ENCODE measurements around the gene TRAM2. TPM values are rescaled to one million over a fixed set of nuclear protein-coding genes. Genes with fewer than 3 reads are reported as not detected.
"Not testable (repeated sequence)": the region's sequence is repeated elsewhere in the genome, so short reads cannot be mapped to it uniquely, and the experiment has no call there.

Gene TRAM2
- total RNA-seq, 4 donors from 2014 or later, result 3.8 to 33.2 (median 17.6) TPM

DNA sequence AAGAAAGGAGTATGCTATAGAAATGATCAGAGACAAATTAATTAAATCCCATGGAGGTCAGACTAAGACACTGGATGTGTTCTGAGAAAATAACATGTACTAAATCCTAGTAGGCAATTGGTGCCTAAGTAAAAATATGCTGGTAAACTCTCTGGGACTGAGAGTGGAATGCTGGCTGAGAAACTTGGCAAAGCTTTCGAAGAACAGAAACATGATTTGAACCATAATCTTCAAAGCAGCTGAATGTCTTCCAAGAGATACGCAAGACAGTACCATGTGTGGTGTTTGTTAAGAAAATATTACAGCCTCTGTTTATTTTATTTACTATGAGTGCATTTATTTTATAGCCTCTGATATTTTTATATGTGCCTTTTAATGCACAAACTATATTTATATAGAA is 101.6 kb downstream of the TRAM2 start:
- TF ChIP-seq CTCF (IDR thresholded peaks at IDR 0.05), result no peak
- Histone ChIP-seq H3K4me3 (no peak overlapping the region), H3K36me3 (no peaks in the 10 kb centered on the region), H3K9me3 (no peaks in the 10 kb centered on the region), H3K4me1 (no peaks in the 10 kb centered on the region), H3K27ac (no peak overlapping the region), H3K27me3 (no peaks in the 10 kb centered on the region)
- no peak for DNase-seq
- intact Hi-C loops (cut with DNase I; ENCODE audit: low total_unique reads), result no loop called here

- no peaks in the 10 kb centered on the region for H3K36me3 ChIP-seq
- TF ChIP-seq CTCF (IDR thresholded peaks at IDR 0.05) (no peak), POLR2A (IDR thresholded peaks at IDR 0.05) (no peak)
- H3K4me1 ChIP-seq, result no peaks in the 10 kb centered on the region
- no peak overlapping the region for H3K27ac ChIP-seq
- intact Hi-C loops (cut with DNase I; ENCODE audit: low total_unique reads), result no loop called here
- no peak for DNase-seq
- H3K27me3 ChIP-seq, result no peaks in the 10 kb centered on the region
- no peaks in the 10 kb centered on the region for H3K9me3 ChIP-seq
- no peak overlapping the region for H3K4me3 ChIP-seq
These were observed 102.7 kb downstream of the TRAM2 start for GRCh38 chr6:52474173-52474572.

DNA sequence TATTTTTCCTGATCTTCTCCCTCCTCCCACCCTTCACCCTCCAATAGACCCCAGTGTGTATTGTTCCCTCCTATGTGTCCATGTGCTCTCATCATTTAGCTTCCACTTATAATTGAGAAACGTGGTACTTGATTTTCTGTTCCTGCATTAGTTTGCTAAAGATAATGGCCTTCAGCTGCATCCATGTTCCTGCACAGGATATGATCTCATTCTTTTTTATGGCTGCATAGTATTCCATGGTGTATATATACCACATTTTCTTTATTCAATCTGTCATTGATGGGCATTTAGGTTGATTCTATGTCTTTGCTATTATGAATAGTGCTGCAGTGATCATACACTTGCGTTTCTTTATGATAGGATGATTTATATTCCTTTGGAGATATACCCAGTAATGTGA is 115.7 kb downstream of the TRAM2 start:
- H3K9me3 ChIP-seq; H3K4me1 ChIP-seq; H3K27ac ChIP-seq; H3K36me3 ChIP-seq; H3K27me3 ChIP-seq; intact Hi-C loops (cut with DNase I; ENCODE audit: low total_unique reads); H3K4me3 ChIP-seq; DNase-seq: not testable (repeated sequence)

DNA sequence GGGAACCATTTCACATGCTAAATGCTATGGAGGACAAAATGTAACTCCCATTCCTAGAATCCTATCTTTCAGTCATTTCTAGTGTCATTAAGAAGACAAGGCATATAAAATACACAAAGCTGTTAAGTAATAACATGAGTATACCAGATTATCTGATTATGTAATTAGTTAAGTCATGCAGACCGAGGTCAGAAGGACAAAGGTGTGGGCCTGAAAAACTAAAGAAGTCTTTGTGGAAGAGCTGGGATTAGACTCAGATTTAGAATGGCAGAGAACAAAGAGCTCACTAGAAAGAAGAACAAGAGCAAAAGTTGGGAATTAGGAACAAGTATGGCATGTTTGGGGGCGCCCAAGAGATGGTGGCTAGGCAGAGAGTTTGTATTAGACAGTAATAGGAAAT is 119.8 kb downstream of the TRAM2 start:
- H3K36me3 ChIP-seq, result no peaks in the 10 kb centered on the region
- no peak overlapping the region for H3K27ac ChIP-seq
- DNase-seq, result no peak
- no peak overlapping the region for H3K4me3 ChIP-seq
- no peaks in the 10 kb centered on the region for H3K9me3 ChIP-seq
- intact Hi-C loops (cut with DNase I; ENCODE audit: low total_unique reads), result no loop called here
- H3K27me3 ChIP-seq, result no peaks in the 10 kb centered on the region
- TF ChIP-seq CTCF (IDR thresholded peaks at IDR 0.05), result no peak
- no peak for TF ChIP-seq POLR2A (IDR thresholded peaks at IDR 0.05)
- no peaks in the 10 kb centered on the region for H3K4me1 ChIP-seq

GRCh38 chr6:52454556-52454955 is 122.3 kb downstream of the TRAM2 start:
- TF ChIP-seq CTCF (IDR thresholded peaks at IDR 0.05) (no peak), POLR2A (IDR thresholded peaks at IDR 0.05) (no peak)
- Histone ChIP-seq H3K4me1 (no peaks in the 10 kb centered on the region), H3K27me3 (no peaks in the 10 kb centered on the region), H3K36me3 (no peaks in the 10 kb centered on the region), H3K27ac (no peak overlapping the region), H3K4me3 (no peak overlapping the region), H3K9me3 (no peaks in the 10 kb centered on the region)
- DNase-seq, result no peak
- intact Hi-C loops (cut with DNase I; ENCODE audit: low total_unique reads), result no loop called here

Other genes starting within 250 kb of the TRAM2 start
- 10 to 100 TPM; 12.3 to 24.7 (median 13.9) TPM for gene PAQR8, start 214.9 kb downstream of the TRAM2 start, total RNA-seq
- gene EFHC1, start 156.7 kb downstream of the TRAM2 start, total RNA-seq, result 10 to 100 TPM; 15.6 to 63.0 (median 29.5) TPM
- 10 to 100 TPM in 3 of 4 donors, 1 to 10 TPM in 1; 9.5 to 65.0 (median 32.8) TPM for gene TMEM14A, start 94.1 kb upstream of the TRAM2 start, total RNA-seq
- not detected for gene GSTA2, start 186.4 kb upstream of the TRAM2 start, total RNA-seq
- gene GSTA1, start 226.8 kb upstream of the TRAM2 start, total RNA-seq, result under 1 TPM in 2 of 4 donors, not detected in 2; 0.90 to 0.95 TPM